Spleen (tissue), 11 donors: ENCODE results near the gene GPR135. TPM values are rescaled to one million over a fixed set of nuclear protein-coding genes. Genes with fewer than 3 reads are reported as not detected.

Experiments used
- DNase-seq: peaks from one replicate; pipeline ENCODE4 v3.0.0-alpha.2; 2020
- H3K27ac ChIP-seq, 8 donors: fragments of 200-600 bp; sonication (generic) in 7 of 8; 1 replicate in 4 of 8; 2 replicates in 4 of 8; pipeline versions ENCODE4 v1.5.0 to v1.8.0; 2016 to 2021; ENCODE audit warnings: inconsistent platforms in 4 of 8, mild to moderate bottlenecking in 4 of 8, moderate library complexity in 1 of 8
- H3K27me3 ChIP-seq, 7 donors: fragments of 200-600 bp; sonication (generic) in 6 of 7; replicated peaks in 1 of 7; 1 replicate in 4 of 7; 2 replicates in 3 of 7; pipeline versions ENCODE4 v1.5.0 to v1.8.0; 2016 to 2021; ENCODE audit warnings: inconsistent platforms in 3 of 7, mild to moderate bottlenecking in 1 of 7
- H3K36me3 ChIP-seq, 6 donors: fragments of 200-600 bp; sonication (generic) in 5 of 6; 1 replicate in 4 of 6; 2 replicates in 2 of 6; pipeline versions ENCODE4 v1.5.0 to v1.8.0; 2016 to 2021; ENCODE audit warnings: inconsistent platforms in 2 of 6
- H3K4me1 ChIP-seq, 6 donors: fragments of 200-600 bp; sonication (generic) in 5 of 6; 1 replicate in 3 of 6; 2 replicates in 3 of 6; pipeline versions ENCODE4 v1.5.0 to v1.8.0; 2016 to 2021; ENCODE audit warnings: inconsistent platforms in 3 of 6
- H3K4me3 ChIP-seq, 8 donors: fragments of 200-600 bp; sonication (generic) in 7 of 8; 1 replicate in 4 of 8; 2 replicates in 4 of 8; pipeline versions ENCODE4 v1.5.0 to v1.8.0; 2016 to 2021; ENCODE audit warnings: inconsistent platforms in 4 of 8, mild to moderate bottlenecking in 4 of 8, moderate library complexity in 2 of 8
- H3K9me3 ChIP-seq, 8 donors: fragments of 200-600 bp; sonication (generic) in 7 of 8; 1 replicate in 4 of 8; 2 replicates in 4 of 8; pipeline versions ENCODE4 v1.5.0 to v1.8.0; 2016 to 2021; ENCODE audit warnings: inconsistent platforms in 4 of 8
- POLR2A ChIP-seq, 3 donors: fragments of 450-650 bp; IDR thresholded peaks; one replicate each; pipeline ENCODE4 v1.5.1; 2017; ENCODE audit warnings: antibody characterized with exemption in 3 of 3, mild to moderate bottlenecking in 1 of 3
- POLR2AphosphoS5 ChIP-seq, 3 donors: sonication (generic); formaldehyde crosslinking; IDR thresholded peaks; one replicate each; pipeline ENCODE4 v1.5.1; 2017; ENCODE audit warnings: antibody characterized with exemption in 3 of 3
- WGBS, 5 donors: extraction: QIAGEN DNeasy Blood & Tissue Kit in 3 of 5; methylation state at CpG; one replicate each; pipeline versions ENCODE4 v1.1.5 to v1.1.7; 2013 to 2018; 5-methylcytosine and 5-hydroxymethylcytosine counted together
- intact Hi-C: fragments of 100-400 bp; cut with DNase I; formaldehyde crosslinking; loops from one replicate; pipeline ENCODE4 v1.15.0; 2023; ENCODE audit warnings: low total_unique reads
- polyA plus RNA-seq, 3 donors: library from polyadenylated mRNA; stranded (reverse); fragments of 200-250 nt; gene quantifications; one replicate each; pipeline ENCODE4 v1.2.1, GENCODE V29; 2013
- total RNA-seq, 7 donors: library from RNA; depleted of rRNA in 3 of 7; stranded (reverse); fragments of >200 nt in 3 of 7; fragmentation: NEBNext Ultra II Directional in 4 of 7; extraction: Animal tissue kit (Norgen Biotek cat#: 25700) in 4 of 7; gene quantifications; one replicate each; pipeline versions ENCODE4 v1.1.0 to v1.2.1, GENCODE V29; 2016 to 2021
- TF ChIP-seq, protein P1 (sequence below), 11 experiments: fragments of 200-600 bp in 7 of 11; fragments of 450-650 bp in 4 of 11; sonication (generic) in 4 of 11; IDR thresholded peaks in 8 of 11; conservative IDR thresholded peaks in 3 of 11; 1 replicate in 7 of 11; 2 replicates in 4 of 11; pipeline versions ENCODE4 v1.4.0 to v1.8.0; 2016 to 2021; ENCODE audit warnings: antibody characterized with exemption in 11 of 11, inconsistent platforms in 4 of 11, mild to moderate bottlenecking in 1 of 11
- donor health status: healthy with polysubstance abuse.
- donor health status: DM: no; HTN: no; CAD: no; lungs with moderate emphysema.
- donor health status: DM: no; HTN: no; CAD: no.
- donor health status: Bipolar disorder and iron deficiency.
- donor health status: healthy.
- donor health status: DM: no; HTN: no; CAD: no.
- donor health status: DM: yes; HTN: yes; CAD: no.

Gene GPR135
- total and polyA plus RNA-seq, 10 donors: 0.27 to 8.3 (median 2.7) TPM

DNA sequence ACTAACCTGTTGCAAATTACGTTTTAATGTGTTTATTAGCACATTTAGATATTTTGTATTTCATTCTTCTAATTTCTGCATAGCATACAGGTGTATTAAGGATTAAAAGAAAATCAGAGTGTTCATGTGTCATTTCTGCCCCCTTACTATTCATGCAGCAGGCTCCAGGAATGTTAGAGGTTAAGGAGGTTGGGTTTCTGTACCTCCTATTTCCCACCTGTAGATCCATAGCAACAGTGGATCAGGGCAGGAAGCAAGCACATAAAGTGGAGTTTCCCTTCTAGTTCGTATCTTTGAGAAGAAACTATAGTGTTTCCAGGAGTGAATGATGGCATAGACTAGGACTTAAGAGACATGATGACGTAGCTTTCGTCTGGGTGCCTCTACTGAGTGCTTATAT is 38.1 kb upstream of the GPR135 start:
- peaks cover 0 to 74% (median 24%) of the 10 kb centered on the region in 6 donors for H3K36me3 ChIP-seq
- no peaks in the 10 kb centered on the region for H3K4me1 ChIP-seq
- H3K27ac ChIP-seq: no peak overlapping the region
- intact Hi-C loops: no loop called here
- 72 to 95% (median 76%) methylated on average over 4 of the region's 4 CpGs for WGBS, 5 donors
- no peaks in the 10 kb centered on the region for H3K27me3 ChIP-seq
- TF ChIP-seq, protein P1, sequence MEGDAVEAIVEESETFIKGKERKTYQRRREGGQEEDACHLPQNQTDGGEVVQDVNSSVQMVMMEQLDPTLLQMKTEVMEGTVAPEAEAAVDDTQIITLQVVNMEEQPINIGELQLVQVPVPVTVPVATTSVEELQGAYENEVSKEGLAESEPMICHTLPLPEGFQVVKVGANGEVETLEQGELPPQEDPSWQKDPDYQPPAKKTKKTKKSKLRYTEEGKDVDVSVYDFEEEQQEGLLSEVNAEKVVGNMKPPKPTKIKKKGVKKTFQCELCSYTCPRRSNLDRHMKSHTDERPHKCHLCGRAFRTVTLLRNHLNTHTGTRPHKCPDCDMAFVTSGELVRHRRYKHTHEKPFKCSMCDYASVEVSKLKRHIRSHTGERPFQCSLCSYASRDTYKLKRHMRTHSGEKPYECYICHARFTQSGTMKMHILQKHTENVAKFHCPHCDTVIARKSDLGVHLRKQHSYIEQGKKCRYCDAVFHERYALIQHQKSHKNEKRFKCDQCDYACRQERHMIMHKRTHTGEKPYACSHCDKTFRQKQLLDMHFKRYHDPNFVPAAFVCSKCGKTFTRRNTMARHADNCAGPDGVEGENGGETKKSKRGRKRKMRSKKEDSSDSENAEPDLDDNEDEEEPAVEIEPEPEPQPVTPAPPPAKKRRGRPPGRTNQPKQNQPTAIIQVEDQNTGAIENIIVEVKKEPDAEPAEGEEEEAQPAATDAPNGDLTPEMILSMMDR (IDR thresholded peaks at IDR 0.05 in 8 of 11, conservative IDR thresholded peaks at IDR 0.05 in 3 of 11): no peak
- no peak for TF ChIP-seq POLR2AphosphoS5 (IDR thresholded peaks at IDR 0.05)
- TF ChIP-seq POLR2A (IDR thresholded peaks at IDR 0.05): no peak
- no peak overlapping the region for H3K4me3 ChIP-seq
- DNase-seq: no peak
- H3K9me3 ChIP-seq: no peaks in the 10 kb centered on the region

GRCh38 chr14:59500732-59501131 is 35.6 kb upstream of the GPR135 start:
- no peak overlapping the region for H3K27ac ChIP-seq
- peaks cover 0 to 99% (median 34%) of the 10 kb centered on the region in 6 donors for H3K36me3 ChIP-seq
- no peaks in the 10 kb centered on the region for H3K4me1 ChIP-seq
- no peak overlapping the region for H3K4me3 ChIP-seq
- no peak for DNase-seq
- H3K27me3 ChIP-seq: no peaks in the 10 kb centered on the region
- intact Hi-C loops: no loop called here
- 92 to 98% (median 95%) methylated on average over 3 of the region's 3 CpGs for WGBS, 5 donors
- TF ChIP-seq POLR2AphosphoS5 (IDR thresholded peaks at IDR 0.05): no peak
- no peak for TF ChIP-seq POLR2A (IDR thresholded peaks at IDR 0.05)
- TF ChIP-seq, protein P1 (IDR thresholded peaks at IDR 0.05 in 8 of 11, conservative IDR thresholded peaks at IDR 0.05 in 3 of 11): no peak
- no peaks in the 10 kb centered on the region for H3K9me3 ChIP-seq

DNA sequence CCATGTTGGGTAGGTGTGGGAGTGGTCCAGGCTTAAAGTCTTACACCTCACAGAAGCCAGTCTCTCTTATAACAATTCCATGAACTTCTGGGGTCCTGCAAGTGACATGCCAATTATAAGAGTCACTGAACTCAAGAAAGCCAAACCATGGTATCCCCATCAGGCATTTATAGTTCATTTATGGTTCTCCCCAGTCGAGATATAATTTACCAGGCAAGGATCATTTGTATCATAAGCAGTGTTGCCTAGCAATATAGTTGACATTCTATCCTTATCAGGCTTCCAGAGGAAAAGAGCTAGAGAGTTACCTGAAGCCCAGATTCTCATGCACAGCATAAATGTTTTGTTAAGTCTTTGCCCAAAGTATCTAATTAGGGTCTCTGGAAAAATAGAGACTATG is 27.2 kb upstream of the GPR135 start:
- Histone ChIP-seq H3K36me3 (peaks cover 0 to 100% (median 50%) of the 10 kb centered on the region in 6 donors), H3K4me3 (no peak overlapping the region), H3K27ac (no peak overlapping the region), H3K27me3 (no peaks in the 10 kb centered on the region), H3K4me1 (peaks cover 0 to 44% (median 16%) of the 10 kb centered on the region in 6 donors), H3K9me3 (no peaks in the 10 kb centered on the region)
- WGBS, 5 donors: 85 to 94% (median 88%) methylated on average over 1 of the region's 1 CpG
- DNase-seq: no peak
- intact Hi-C loops: no loop called here
- TF ChIP-seq POLR2A (IDR thresholded peaks at IDR 0.05) (no peak), POLR2AphosphoS5 (IDR thresholded peaks at IDR 0.05) (no peak)
- TF ChIP-seq, protein P1 (IDR thresholded peaks at IDR 0.05 in 8 of 11, conservative IDR thresholded peaks at IDR 0.05 in 3 of 11): no peak

DNA sequence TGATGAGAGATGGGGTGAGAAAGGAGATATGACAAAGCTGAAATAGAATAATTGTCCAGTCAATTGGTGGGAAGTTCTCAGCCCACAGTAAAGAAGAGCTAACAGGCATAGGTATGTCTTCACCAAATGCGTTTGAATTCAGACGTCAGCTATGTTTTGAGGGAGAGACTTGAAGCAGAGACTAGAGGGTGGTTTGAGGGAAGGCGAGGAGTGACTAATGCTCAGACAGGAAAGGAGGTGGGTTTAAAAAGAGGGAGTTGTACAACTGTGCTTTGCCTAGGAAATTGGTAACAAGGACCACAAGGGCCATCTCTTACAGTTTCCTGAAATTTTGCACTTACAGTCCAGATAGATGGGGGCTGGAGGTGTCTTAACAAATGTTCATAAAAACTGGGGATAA is 25.6 kb upstream of the GPR135 start:
- TF ChIP-seq POLR2A (IDR thresholded peaks at IDR 0.05): no peak
- no peak for TF ChIP-seq POLR2AphosphoS5 (IDR thresholded peaks at IDR 0.05)
- TF ChIP-seq, protein P1 (IDR thresholded peaks at IDR 0.05 in 8 of 11, conservative IDR thresholded peaks at IDR 0.05 in 3 of 11): no peak
- Histone ChIP-seq H3K4me1 (peaks cover 11 to 60% (median 31%) of the 10 kb centered on the region in 6 donors), H3K9me3 (no peaks in the 10 kb centered on the region), H3K27ac (no peak overlapping the region), H3K27me3 (no peaks in the 10 kb centered on the region), H3K36me3 (peaks cover 0 to 91% (median 43%) of the 10 kb centered on the region in 6 donors), H3K4me3 (no peak overlapping the region)
- no peak for DNase-seq
- WGBS, 5 donors: 64 to 94% (median 82%) methylated on average over 3 of the region's 3 CpGs
- intact Hi-C loops: no loop called here
